SK-MEL-5 (cell line): ENCODE data around the gene C1QTNF9B. TPM values are rescaled to one million over a fixed set of nuclear protein-coding genes. Genes with fewer than 3 reads are reported as not detected.

Experiments
- DNase-seq: peaks from one replicate; pipeline ENCODE4 v3.0.0-alpha.2; 2016; ENCODE audit warnings: low read depth, low spot score
- in situ Hi-C: cut with HindIII; loops from 2 replicates; pipeline ENCODE4 v1.10.0; 2016; ENCODE audit warnings: low sequenced_read_pairs, high pct_unique_total_duplicates, low pct_unique_long_range_greater_than_20kb
- total RNA-seq: library from RNA; depleted of rRNA; stranded (reverse); fragments of >200 nt; shearing (Covaris generic); gene quantifications from 2 replicates; pipeline ENCODE4 v1.2.3, GENCODE V29; 2014

C1QTNF9B gene
- total RNA-seq, 1 experiment from 2014 or later = not detected

DNA sequence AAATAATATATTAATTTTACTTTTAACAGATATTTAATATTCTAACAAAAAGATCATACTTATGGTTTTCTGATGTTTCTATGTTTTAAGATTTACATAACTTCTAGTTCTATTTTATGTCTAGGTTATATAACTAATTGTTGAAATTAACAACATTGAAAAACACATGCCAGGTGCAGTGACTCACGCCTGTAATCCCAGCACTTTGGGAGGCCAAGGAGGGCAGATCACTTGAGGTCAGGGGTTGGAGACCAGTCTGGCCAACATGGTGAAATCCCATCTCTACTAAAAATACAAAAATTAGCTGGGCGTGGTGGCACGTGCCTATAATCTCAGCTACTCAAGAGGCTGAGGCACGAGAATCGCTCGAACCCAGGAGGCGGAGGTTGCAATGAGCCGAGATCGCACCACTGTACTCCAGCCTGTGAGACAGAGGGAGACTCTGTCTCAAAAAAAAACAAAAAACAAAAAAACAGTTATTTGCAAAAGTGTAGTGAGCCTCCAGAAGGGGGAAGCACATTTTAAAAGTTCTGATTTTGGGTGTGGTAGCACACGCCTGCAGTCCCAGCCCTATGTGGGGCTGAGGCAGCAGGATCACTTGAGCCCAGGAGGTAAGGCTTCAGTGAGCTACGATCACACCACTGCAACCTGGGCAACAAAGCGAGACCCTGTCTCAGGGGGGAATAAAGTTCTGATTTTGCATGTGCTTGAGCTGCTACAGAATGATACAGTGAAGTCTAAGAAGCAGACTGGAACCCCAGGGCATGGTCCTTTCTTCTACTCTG is 26.8 kb downstream of the C1QTNF9B start:
- peak; percentile 25 for DNase-seq
- in situ Hi-C loops = no loop called here

GRCh38 chr13:23868521-23868920 is 28.8 kb downstream of the C1QTNF9B start:
- no peak for DNase-seq
- in situ Hi-C loops = no loop called here

DNA sequence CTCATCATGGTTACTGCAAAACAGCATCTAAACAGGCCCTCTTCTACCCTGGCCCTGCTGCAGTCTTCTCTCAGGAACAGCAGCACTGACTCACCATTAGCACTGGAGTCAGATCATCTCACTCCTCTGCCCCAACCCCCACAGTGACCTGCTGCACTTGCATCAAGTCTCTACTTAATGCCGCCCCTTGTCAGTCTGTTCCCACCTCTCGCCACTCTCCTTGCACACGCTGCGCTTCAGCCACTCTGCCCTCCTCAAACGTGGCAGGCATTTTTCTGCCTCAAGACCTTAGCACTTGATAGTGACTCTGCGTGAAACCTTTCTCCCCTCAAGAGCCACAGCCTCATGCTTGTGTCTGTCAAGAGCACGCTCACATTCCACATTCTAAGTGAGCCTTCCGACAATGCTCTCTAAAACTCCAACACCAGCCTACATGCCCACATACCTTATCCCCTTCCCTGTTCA is 30.2 kb downstream of the C1QTNF9B start:
- in situ Hi-C loops = no loop called here
- no peak for DNase-seq

- in situ Hi-C loops = no loop called here
Observed at GRCh38 chr13:23866420-23867026, 30.8 kb downstream of the C1QTNF9B start.

DNA sequence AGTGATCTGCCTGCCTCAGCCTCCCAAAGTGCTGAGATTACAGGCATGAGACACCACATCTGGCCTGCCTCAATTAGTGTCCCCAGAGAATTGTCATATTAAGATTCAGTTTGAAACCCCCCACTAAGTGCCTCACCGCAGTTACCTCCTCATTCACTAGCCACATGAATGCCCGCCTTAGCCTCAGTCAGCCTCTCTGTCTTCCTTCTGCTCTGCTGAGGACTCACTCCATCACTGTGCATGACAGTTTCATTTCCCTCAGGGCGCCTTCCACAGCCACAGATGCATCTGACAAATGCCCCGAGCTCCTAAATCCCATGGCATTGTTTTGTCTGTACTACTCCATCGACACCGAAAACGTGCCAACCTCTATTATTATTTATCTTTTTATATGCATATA is 31.4 kb downstream of the C1QTNF9B start:
- in situ Hi-C loops = no loop called here
- DNase-seq = no peak

More at GRCh38 chr13:23866420-23867026, 30.8 kb downstream of the C1QTNF9B start:
- no peak for DNase-seq

GRCh38 chr13:23865026-23865425 is 32.3 kb downstream of the C1QTNF9B start:
- DNase-seq = no peak
- in situ Hi-C loops = no loop called here

DNA sequence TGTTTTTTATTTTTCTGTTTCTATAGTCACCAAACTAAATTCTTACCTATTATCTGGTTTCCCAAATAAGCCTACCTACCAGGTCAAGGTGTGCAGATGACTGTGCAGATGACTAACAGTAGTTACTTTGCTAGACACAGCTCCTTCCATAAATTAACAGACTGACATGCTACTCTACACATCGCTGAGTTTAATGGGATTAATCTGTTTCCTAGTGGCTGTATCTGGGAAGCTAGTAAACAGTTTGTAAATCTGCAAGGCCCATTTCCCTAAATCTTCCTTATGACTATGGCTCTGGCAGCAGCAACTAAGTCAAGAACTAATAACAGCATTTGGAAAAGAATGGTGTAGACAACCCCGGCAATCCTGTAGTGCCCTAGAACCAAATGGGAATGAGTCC is 36.0 kb downstream of the C1QTNF9B start:
- DNase-seq = no peak
- in situ Hi-C loops = no loop called here

- in situ Hi-C loops = no loop called here
Observed at GRCh38 chr13:23859904-23860303, 37.4 kb downstream of the C1QTNF9B start.

DNA sequence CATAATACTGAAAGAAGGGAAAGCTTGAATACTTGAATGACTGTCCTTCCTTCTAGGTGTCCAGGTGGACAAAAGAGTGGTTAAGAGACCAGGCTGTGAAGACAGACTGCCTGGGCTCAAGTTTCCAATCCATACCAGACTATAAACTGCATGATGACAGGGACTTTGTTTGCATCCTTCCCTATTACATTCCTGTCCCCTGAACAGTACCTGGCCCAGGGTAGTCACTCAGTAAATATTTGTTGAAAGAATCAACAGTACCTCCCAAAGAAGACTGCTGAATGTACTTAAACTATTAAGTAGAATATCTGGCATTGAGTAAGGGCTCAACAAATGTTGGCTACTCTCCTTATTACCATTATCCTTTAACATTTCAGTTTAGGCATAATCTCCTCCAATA is 37.8 kb downstream of the C1QTNF9B start:
- no peak for DNase-seq
- in situ Hi-C loops = no loop called here

More at GRCh38 chr13:23859904-23860303, 37.4 kb downstream of the C1QTNF9B start:
- DNase-seq = no peak

GRCh38 chr13:23858546-23858945 is 38.8 kb downstream of the C1QTNF9B start:
- in situ Hi-C loops = no loop called here
- no peak for DNase-seq

- DNase-seq = no peak
- in situ Hi-C loops = no loop called here
Observed at GRCh38 chr13:23856008-23856750, 41.1 kb downstream of the C1QTNF9B start.

- no peak for DNase-seq
- in situ Hi-C loops = no loop called here
Observed at GRCh38 chr13:23855360-23855759, 41.9 kb downstream of the C1QTNF9B start.

DNA sequence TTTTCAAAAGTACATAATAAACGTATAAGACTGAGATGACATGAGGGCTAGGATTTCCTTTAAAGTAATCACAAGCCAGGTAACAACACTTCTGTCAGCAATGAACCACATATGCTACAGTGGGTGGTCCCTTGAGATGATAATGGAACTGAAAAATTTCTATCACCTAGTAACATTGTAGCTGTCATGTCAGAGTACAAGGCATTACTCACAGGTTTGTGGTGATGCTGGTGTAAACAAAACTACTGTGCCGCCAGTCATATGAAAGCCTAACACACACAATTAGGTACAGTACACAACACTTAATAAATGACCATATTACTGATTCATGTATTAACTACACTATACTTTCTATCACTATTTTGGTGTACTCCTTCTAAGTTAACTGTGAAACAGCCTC is 45.0 kb downstream of the C1QTNF9B start:
- DNase-seq = no peak
- in situ Hi-C loops = no loop called here

DNA sequence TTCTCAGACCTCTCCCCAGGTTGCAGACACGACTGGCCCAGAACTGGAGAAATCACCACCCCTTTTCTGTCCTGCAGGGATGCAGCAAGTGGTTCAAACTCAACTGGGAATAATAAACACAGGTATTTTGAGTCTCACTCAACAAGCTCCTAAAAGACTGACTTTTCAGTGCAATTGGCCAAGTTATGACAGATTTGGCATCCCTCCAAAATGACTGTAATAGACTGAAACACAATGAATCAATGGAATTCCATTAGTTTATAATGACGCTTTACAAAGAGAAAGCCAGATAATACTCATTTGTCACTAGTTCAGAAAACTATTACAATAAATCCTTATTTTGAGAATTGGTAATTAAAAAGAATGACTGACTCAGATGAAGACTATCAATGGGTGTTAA is 46.2 kb downstream of the C1QTNF9B start:
- in situ Hi-C loops = no loop called here
- DNase-seq = no peak

- in situ Hi-C loops = no loop called here
- no peak for DNase-seq
Observed at GRCh38 chr13:23850134-23850533, 47.2 kb downstream of the C1QTNF9B start.

DNA sequence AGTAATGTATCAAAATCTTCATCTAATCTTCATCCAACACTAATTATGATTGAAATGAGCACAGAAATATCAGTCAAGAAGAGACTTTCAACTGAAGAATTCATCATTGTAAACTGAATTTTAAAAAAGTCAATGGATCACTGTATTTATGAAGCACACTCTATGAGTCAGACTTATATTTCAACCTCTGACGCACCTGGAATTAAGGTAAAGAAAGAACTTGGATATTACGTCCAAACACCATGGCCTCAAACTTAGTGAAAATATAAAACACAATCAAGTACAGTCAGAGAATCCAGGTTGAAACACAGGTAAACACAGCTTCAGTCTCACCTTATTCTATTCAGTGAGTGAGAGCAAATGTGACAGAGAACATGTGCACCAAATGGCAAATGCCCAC is 47.6 kb downstream of the C1QTNF9B start:
- DNase-seq = no peak
- in situ Hi-C loops = no loop called here

- DNase-seq = no peak
- in situ Hi-C loops = no loop called here
Observed at GRCh38 chr13:23848646-23849141, 48.6 kb downstream of the C1QTNF9B start.

GRCh38 chr13:23848019-23848418 is 49.3 kb downstream of the C1QTNF9B start:
- in situ Hi-C loops = no loop called here

More at GRCh38 chr13:23848019-23848418, 49.3 kb downstream of the C1QTNF9B start:
- no peak for DNase-seq
